Measurements from ENCODE around the gene CYP4F8.
A peak's percentile ranks its signal among the peaks of the same experiment; 100 is the strongest.

Gene CYP4F8

DNA sequence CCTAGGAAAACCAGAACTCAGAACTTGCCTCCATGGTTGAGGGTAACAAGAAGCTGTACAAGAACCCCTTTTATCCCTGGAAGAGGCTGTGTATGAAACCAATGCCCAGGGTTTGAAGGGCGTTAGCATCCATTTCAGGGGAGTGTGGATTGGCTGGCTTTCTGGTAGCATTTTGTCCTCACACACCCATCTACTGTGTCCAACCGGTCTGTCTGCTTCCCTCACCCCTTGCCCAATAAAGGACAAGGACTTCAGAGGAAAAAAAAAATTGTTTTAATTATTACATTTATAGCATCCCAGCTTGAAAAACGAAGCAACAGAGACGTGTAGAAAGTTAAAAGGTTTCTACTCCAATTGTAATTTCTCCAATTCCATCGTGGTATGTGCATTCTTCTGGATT lies 2.7 kb upstream of the CYP4F8 start:
- DNase-seq (ENCODE audit: low read depth), result no peak
- TF ChIP-seq POLR2A (IDR thresholded peaks at IDR 0.05; ENCODE audit: extremely low read depth, insufficient read length), result no peak
- TF ChIP-seq, protein P1, sequence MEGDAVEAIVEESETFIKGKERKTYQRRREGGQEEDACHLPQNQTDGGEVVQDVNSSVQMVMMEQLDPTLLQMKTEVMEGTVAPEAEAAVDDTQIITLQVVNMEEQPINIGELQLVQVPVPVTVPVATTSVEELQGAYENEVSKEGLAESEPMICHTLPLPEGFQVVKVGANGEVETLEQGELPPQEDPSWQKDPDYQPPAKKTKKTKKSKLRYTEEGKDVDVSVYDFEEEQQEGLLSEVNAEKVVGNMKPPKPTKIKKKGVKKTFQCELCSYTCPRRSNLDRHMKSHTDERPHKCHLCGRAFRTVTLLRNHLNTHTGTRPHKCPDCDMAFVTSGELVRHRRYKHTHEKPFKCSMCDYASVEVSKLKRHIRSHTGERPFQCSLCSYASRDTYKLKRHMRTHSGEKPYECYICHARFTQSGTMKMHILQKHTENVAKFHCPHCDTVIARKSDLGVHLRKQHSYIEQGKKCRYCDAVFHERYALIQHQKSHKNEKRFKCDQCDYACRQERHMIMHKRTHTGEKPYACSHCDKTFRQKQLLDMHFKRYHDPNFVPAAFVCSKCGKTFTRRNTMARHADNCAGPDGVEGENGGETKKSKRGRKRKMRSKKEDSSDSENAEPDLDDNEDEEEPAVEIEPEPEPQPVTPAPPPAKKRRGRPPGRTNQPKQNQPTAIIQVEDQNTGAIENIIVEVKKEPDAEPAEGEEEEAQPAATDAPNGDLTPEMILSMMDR (IDR thresholded peaks at IDR 0.05; ENCODE audit: low read depth, low read length), result no peak
- TF ChIP-seq, protein P2, sequence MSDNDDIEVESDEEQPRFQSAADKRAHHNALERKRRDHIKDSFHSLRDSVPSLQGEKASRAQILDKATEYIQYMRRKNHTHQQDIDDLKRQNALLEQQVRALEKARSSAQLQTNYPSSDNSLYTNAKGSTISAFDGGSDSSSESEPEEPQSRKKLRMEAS (IDR thresholded peaks at IDR 0.05; ENCODE audit: low read depth, low read length), result no peak
- TF ChIP-seq MYC (IDR thresholded peaks at IDR 0.05; ENCODE audit: low read depth, low read length), result no peak
- H3K4me3 ChIP-seq (ENCODE audit: low read depth, low read length), result no peak overlapping the region

- H3K4me3 ChIP-seq (ENCODE audit: low read depth, low read length), result no peak overlapping the region
- no peak for DNase-seq (ENCODE audit: low read depth)
- TF ChIP-seq, protein P2 (IDR thresholded peaks at IDR 0.05; ENCODE audit: low read depth, low read length), result no peak
- TF ChIP-seq POLR2A (IDR thresholded peaks at IDR 0.05; ENCODE audit: extremely low read depth, insufficient read length), result no peak
- TF ChIP-seq, protein P1 (IDR thresholded peaks at IDR 0.05; ENCODE audit: low read depth, low read length), result no peak
- no peak for TF ChIP-seq MYC (IDR thresholded peaks at IDR 0.05; ENCODE audit: low read depth, low read length)
Observed at GRCh38 chr19:15613338-15613737, 1.7 kb upstream of the CYP4F8 start.

- H3K4me3 ChIP-seq (ENCODE audit: low read depth, low read length), result no peak overlapping the region
- TF ChIP-seq, protein P1 (IDR thresholded peaks at IDR 0.05; ENCODE audit: low read depth, low read length), result no peak
- TF ChIP-seq MYC (IDR thresholded peaks at IDR 0.05; ENCODE audit: low read depth, low read length) (no peak), POLR2A (IDR thresholded peaks at IDR 0.05; ENCODE audit: extremely low read depth, insufficient read length) (no peak)
- TF ChIP-seq, protein P2 (IDR thresholded peaks at IDR 0.05; ENCODE audit: low read depth, low read length), result no peak
- DNase-seq (ENCODE audit: low read depth), result no peak
Observed at GRCh38 chr19:15615526-15615925, 508 bp downstream of the CYP4F8 start.

DNA sequence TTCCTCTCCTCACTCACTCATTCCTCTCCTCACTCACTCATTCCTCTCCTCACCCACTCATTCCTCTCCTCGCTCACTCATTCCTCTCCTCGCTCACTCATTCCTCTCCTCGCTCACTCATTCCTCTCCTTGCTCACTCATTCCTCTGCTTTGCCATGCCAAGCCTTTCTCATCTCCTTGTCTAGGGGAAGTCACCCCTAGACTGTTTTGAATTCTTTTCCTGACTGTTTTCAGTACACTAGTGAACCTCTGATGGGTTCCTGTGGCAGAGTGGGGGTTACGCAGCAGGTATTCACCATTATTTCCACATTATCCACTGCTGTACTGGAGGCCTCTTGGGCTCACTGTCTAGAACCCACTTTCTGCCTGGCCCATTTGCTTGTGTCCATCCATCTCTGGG lies 1.2 kb downstream of the CYP4F8 start:
- H3K4me3 ChIP-seq (ENCODE audit: low read depth, low read length), result no peak overlapping the region
- DNase-seq (ENCODE audit: low read depth), result no peak
- TF ChIP-seq POLR2A (IDR thresholded peaks at IDR 0.05; ENCODE audit: extremely low read depth, insufficient read length), result no peak
- TF ChIP-seq, protein P1 (IDR thresholded peaks at IDR 0.05; ENCODE audit: low read depth, low read length), result no peak
- TF ChIP-seq MYC (IDR thresholded peaks at IDR 0.05; ENCODE audit: low read depth, low read length), result no peak
- TF ChIP-seq, protein P2 (IDR thresholded peaks at IDR 0.05; ENCODE audit: low read depth, low read length), result no peak

DNA sequence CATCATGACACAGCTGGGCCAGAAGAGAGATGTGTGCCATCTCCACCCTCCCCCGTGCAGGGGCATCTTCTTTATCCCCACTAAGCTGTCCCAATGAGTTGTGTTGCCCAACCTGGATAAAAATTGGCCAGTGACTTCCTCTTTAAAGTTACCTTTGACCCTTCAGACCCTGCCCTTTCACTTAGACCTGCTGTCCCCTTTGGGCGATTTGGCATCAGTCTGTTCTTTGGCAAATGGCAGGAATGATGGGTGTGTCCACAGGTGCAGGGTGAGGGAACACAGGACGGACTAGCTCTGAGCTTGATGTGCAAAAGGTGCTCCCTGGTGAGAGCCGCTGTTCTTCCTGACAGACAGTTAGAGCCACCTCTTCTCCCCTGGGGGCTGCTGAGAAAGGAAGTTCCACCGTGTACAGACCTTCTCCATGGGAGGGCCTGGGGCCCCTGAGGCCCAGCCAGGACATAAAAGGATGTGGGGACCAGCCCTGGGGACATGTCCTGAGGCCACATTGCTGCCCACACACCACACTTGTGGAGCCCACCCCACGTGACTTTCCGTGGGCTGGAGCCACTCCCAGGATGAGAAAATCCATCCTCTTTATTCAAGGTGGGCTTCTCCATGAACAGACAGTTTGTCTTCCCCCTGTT lies 1.7 kb downstream of the CYP4F8 start:
- H3K4me3 ChIP-seq (ENCODE audit: low read depth, low read length), result no peak overlapping the region
- DNase-seq (ENCODE audit: low read depth), result peak; percentile 72
- TF ChIP-seq POLR2A (IDR thresholded peaks at IDR 0.05; ENCODE audit: extremely low read depth, insufficient read length), result no peak
- TF ChIP-seq, protein P2 (IDR thresholded peaks at IDR 0.05; ENCODE audit: low read depth, low read length), result peak; percentile 41

GRCh38 chr19:15618321-15618720 lies 3.3 kb downstream of the CYP4F8 start:
- no peak overlapping the region for H3K4me3 ChIP-seq (ENCODE audit: low read depth, low read length)
- TF ChIP-seq, protein P1 (IDR thresholded peaks at IDR 0.05; ENCODE audit: low read depth, low read length), result no peak
- TF ChIP-seq POLR2A (IDR thresholded peaks at IDR 0.05; ENCODE audit: extremely low read depth, insufficient read length) (no peak), MYC (IDR thresholded peaks at IDR 0.05; ENCODE audit: low read depth, low read length) (no peak)
- TF ChIP-seq, protein P2 (IDR thresholded peaks at IDR 0.05; ENCODE audit: low read depth, low read length), result no peak
- no peak for DNase-seq (ENCODE audit: low read depth)
